COLO668 (cell line): ENCODE results near the gene UPF2.

Experiments used
- DNase-seq: peaks from one replicate; lab custom pipeline; 2025; ENCODE audit not compliant: unreplicated experiment; lab: John Stamatoyannopoulos, UW

UPF2 gene

GRCh38 chr10:11962176-11962575 is 80.4 kb downstream of the UPF2 start:
- DNase-seq, result no peak

- DNase-seq, result no peak
These were observed 80.8 kb downstream of the UPF2 start for GRCh38 chr10:11961771-11962170.

- no peak for DNase-seq
These were observed 82.6 kb downstream of the UPF2 start for GRCh38 chr10:11959966-11960365.

GRCh38 chr10:11958956-11959355 is 83.7 kb downstream of the UPF2 start:
- no peak for DNase-seq

GRCh38 chr10:11951695-11952094 is 90.9 kb downstream of the UPF2 start:
- no peak for DNase-seq

- no peak for DNase-seq
These were observed 92.1 kb downstream of the UPF2 start for GRCh38 chr10:11950325-11951018.

- DNase-seq, result no peak
These were observed 93.5 kb downstream of the UPF2 start for GRCh38 chr10:11949152-11949551.

GRCh38 chr10:11946652-11947051 is 96.0 kb downstream of the UPF2 start:
- DNase-seq, result no peak

- DNase-seq, result no peak
These were observed 106.0 kb downstream of the UPF2 start for GRCh38 chr10:11936389-11937152.

- DNase-seq, result no peak
These were observed 108.3 kb downstream of the UPF2 start for GRCh38 chr10:11934262-11934661.

- DNase-seq, result no peak
These were observed 108.9 kb downstream of the UPF2 start for GRCh38 chr10:11933577-11934223.

GRCh38 chr10:11931038-11931437 is 111.6 kb downstream of the UPF2 start:
- no peak for DNase-seq

GRCh38 chr10:11930312-11930978 is 112.2 kb downstream of the UPF2 start:
- no peak for DNase-seq

- no peak for DNase-seq
These were observed 114.9 kb downstream of the UPF2 start for GRCh38 chr10:11927746-11928145.

GRCh38 chr10:11921800-11922392 is 120.7 kb downstream of the UPF2 start:
- no peak for DNase-seq

- no peak for DNase-seq
These were observed 123.3 kb downstream of the UPF2 start for GRCh38 chr10:11919271-11919670.

- no peak for DNase-seq
These were observed 124.2 kb downstream of the UPF2 start for GRCh38 chr10:11918384-11918783.

- no peak for DNase-seq
These were observed 129.4 kb downstream of the UPF2 start for GRCh38 chr10:11913079-11913641.

GRCh38 chr10:11910102-11910501 is 132.5 kb downstream of the UPF2 start:
- no peak for DNase-seq

- DNase-seq, result no peak
These were observed 133.0 kb downstream of the UPF2 start for GRCh38 chr10:11909618-11910017.

GRCh38 chr10:11908991-11909390 is 133.6 kb downstream of the UPF2 start:
- no peak for DNase-seq
